Mucosa of gallbladder (tissue), 1 donor: Measurements from ENCODE around the gene PRDX4. TPM values are rescaled to one million over a fixed set of nuclear protein-coding genes. Genes with fewer than 3 reads are reported as not detected.
"Not testable (repeated sequence)": the region's sequence is repeated elsewhere in the genome, so short reads cannot be mapped to it uniquely, and the experiment has no call there.

Experiments
- DNase-seq: peaks from one replicate; pipeline ENCODE4 v3.0.0-alpha.2; 2020; ENCODE audit warnings: low spot score
- total RNA-seq: library from RNA; stranded (reverse); gene quantifications from one replicate; pipeline ENCODE4 v1.2.1, GENCODE V29; 2021
- donor health status: DM: no; HTN: no; CAD: no.

The PRDX4 gene
- total RNA-seq, 1 donor from 2014 or later = 77.5 TPM

- no peak for DNase-seq
These were observed 5.8 kb downstream of the PRDX4 start for GRCh38 chrX:23673108-23673507.

- DNase-seq = not testable (repeated sequence)
These were observed 9.2 kb downstream of the PRDX4 start for GRCh38 chrX:23676486-23676885.

GRCh38 chrX:23692166-23692565 lies 24.9 kb downstream of the PRDX4 start:
- no peak for DNase-seq

- DNase-seq = peak; percentile 45
These were observed 27.3 kb downstream of the PRDX4 start for GRCh38 chrX:23694606-23695005.

DNA sequence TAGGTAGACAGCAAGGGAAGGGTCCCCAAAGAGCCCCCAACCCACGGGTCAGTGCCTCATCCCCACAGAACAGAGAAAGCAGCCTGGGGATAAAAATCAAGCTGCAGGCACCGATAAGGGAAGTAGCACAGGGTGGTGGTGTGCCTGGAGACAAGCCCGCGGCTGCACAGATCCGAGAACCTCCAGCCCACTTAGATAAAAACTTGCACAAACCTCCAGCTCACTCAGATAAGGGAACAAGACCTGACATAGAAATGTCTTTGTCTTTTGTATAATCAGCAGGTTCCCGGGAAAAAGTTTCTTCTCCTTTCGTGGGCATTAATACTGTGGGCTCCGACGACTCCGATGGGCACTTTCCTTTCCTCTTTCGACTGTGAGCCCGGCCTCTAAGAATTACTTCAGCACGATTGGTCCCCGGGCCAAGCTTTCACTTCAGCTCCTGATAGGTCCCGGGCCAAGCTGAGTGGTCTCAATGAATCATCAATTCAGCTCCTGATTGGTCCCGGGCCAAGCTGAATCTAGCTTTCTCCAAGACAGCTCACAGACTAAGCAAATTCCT lies 32.4 kb downstream of the PRDX4 start:
- peak; percentile 14 for DNase-seq

DNA sequence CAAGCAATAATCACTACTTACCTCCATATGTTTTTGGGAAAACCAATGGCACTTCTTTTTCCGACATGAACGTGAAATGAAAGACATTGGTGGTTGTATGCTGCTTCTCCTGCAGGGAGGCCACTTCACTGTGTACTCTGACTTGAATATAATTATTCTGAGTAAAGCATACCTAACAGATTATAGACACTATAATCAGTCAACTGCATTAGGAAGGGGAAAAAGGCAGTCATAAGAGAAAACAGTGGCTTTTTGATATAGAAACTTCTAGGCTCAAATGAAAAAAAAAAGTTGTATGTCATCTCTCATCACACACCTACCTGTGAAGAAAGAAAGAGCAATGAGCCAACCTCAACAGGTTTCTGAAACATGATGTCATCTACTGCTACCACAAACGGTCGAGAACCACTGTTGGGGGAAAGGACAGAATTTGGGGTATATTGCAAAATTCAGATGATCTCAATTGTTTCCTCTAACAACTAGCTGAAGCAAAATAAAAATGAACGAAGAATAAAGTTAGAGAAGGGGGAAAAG lies 37.4 kb downstream of the PRDX4 start:
- no peak for DNase-seq

DNA sequence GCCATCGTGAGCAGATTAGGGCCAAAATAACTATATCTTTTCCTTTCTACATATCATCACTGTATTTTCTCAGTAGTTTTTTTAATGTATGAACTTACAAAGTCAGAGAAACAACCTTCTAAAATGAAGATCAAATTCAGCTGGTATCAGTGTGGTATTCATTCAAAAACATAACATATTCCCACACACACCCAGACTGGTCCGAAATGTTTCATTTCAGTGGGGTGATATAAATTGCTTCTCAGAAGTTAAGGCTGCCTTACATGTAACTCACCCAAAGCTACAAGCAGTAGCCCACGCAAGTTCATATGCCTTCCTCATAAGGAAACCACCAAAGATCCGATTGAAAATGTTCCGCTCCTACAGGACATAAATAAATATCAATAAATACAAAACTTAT lies 37.9 kb downstream of the PRDX4 start:
- DNase-seq = no peak

- DNase-seq = no peak
These were observed 52.9 kb downstream of the PRDX4 start for GRCh38 chrX:23720117-23720677.

DNA sequence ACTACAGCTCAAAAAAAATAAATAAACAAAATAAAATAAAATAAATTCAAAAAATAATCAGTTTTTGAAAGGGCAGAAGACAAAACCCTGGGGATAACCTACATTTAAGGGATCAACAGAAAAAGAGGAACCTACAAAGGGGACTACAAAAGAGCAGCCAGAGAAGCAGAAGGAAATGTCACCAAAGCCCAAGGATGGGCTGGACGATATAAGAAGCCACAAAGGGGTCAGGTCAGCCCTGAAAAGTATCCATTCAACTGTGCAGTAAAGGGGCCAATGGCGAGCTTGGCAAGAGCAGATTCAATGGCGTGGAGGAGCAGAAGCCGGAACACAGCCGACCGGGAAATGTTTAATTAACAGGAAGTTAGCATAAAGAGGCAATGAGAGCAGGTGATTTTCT lies 58.9 kb downstream of the PRDX4 start:
- DNase-seq = no peak

DNA sequence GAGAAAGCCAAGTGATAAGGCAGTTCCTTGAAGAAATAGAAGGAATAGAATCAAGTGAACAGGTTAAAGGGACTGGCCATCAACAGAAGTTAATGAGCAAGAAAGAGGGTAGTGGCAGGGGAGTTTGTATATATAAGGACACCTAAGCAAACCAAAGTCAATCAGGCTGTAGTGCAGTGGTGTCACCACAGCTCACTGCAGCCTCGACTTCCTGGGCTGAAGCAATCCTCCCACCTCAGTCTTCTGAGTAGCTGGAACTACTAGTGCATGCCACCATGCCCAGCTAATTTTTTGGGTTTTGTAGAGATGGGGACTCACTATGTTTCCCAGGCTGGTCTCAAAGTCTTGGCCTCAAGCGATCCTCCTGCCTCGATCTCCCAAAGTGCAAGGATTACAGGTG lies 59.9 kb downstream of the PRDX4 start:
- DNase-seq = no peak

- DNase-seq = no peak
These were observed 61.9 kb downstream of the PRDX4 start for GRCh38 chrX:23729214-23729613.

DNA sequence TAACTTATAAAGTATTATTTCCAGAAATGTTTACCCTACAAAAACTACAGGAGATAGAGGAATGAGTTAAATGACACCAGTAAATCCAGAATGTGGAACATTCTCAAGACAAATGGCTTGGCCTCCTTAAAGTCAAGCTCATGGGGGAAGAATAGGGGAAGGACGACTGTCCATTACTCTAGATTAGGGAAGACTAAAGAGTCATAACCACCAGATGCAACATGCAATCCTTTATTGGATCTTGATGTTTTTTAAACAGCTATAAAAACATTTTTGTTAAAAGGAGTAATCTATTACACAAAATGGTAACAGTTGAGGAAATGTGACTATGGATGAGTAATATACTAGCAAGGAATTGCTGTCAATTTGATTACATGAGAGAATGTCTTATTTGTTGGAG lies 64.7 kb downstream of the PRDX4 start:
- no peak for DNase-seq

DNA sequence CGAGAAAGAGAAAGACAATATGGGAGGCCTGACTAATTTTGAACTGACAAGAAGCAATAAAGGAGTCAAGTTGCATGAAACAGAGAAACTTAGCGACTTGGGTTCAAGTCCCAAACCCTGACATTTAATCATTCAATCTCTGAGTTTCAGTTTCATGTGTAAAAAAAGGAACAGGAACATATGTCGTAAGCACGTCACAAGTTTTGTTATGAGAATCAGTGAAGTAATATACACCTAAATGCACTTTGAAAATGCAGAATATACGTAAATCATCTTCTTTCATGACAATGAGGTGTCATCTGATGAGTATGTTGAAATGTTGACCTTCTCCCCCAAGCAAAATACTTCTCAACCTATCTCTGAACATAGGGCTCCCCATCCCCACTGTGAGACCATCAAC lies 65.4 kb downstream of the PRDX4 start:
- DNase-seq = no peak

Other genes with a start within 250 kb of the PRDX4 start
- gene ACOT9, start 75.8 kb downstream of the PRDX4 start, total RNA-seq = 30.6 TPM
- gene SAT1, start 115.7 kb downstream of the PRDX4 start, total RNA-seq = 303 TPM
- 26.2 TPM for gene APOO, start 240.4 kb downstream of the PRDX4 start, total RNA-seq
- not detected for gene CXorf58, start 240.5 kb downstream of the PRDX4 start, total RNA-seq